Putamen (tissue), 1 donor: Measurements from ENCODE around the gene LIF.

Source experiments
- DNase-seq: peaks from one replicate; pipeline ENCODE4 v3.0.0-alpha.2; 2016; ENCODE audit warnings: low spot score

LIF gene

DNA sequence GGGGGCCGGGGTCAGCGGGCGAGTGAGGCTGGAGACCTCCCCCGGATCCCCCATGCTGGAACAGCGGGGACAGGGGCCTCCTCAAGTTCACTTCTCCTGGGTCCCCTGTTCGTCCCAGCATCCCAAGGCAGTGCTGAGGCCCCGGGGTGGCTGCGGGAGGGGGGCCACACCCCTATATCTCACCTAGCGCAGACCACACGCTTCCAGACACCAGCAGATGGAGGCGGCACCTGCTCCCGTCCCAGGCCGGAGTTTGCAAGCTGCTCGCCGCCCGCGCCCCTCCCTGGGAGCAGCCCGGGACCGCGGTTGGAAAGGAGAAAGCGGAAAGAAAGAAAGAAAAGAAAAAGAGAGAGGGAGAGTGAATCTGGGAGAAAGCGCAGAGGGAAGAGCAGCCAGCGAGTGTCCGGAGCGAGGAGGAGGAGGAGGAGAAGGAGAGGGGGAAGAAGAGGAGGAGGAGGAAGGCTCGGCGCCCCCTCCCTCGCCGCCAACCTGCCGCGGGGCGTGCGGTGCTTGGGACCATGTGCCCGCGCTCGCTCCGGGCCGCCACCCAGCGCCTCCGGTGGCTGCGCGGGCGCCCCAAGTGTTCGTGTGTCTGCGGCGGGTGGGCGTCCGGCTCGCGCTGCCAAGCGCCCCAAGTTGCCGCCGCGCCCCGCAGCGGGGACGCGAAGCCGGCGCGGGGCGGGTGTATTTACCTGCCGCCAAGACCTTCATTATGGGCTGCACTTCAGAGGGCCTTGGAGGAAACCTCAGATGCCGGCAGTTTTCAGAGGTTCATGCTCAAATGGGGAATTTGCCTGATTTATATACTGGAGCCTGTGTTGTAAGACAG lies at the start of gene LIF:
Gene LIF, minus strand, starts transcription at position 775 of the 829 bp plus-strand sequence. Its CDS starts 64 bp downstream, at position 711.
- no peak for DNase-seq

GRCh38 chr22:30296324-30296723 lies 49.8 kb upstream of the LIF start:
- no peak for DNase-seq

GRCh38 chr22:30295576-30295975 lies 49.0 kb upstream of the LIF start:
- no peak for DNase-seq

DNA sequence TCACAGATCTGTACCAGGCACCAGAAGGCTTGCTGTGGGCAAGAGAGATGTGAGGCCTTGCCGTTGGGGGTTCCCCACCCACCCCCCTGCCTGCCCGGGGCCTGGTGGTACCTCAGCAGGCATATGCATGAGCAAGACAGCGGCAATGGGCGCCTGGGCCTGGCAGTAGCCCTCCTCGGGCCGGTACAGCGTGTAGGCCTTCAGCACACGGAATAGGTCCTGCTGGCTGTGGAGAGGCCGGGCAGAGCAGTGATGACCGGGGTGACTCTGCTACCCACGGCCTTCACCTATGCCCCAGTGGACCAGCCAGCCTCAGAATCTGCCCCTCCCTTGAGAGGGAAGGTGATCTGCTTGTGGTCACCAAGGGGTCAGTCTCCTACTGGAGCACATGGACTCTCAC lies 48.3 kb upstream of the LIF start:
- no peak for DNase-seq

DNA sequence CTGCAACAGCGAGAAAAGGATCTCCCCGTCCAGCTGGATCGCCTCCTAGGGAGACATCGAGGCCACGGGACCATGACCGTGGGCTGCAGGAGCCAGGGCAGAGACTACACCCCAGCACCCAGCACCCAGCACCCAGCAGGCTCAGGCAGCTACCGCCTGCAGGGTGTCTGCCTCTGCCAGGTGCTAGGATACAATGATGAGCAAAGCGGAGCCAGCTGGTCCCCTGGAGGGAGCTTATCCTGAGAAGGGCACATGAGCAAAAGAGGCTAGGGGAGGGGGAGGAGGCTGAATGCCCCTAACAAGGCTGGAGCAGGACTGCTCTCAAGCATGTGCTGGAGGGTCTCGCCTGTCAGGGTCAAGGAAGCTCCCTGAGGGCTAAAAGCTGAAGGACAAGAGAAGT lies 47.5 kb upstream of the LIF start:
- DNase-seq: no peak

DNA sequence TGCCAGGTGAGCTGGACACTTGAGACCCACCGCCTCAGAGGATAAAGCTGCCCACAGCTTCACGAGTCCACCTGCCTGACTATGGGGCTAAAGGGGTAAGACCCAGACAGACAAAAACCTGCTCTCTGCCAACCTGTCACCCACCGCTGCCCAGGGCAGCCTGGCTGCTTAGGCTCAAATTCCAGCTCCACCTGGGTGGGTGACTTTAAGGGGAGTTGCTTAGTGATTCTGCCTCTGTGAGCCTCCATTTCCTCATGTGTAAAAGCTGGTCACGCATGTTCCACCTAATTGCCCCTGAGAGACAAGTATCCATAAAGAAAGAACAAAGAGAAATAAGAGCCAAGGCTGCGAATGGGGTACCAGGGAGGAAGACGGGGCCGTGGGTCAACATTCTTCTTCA lies 46.5 kb upstream of the LIF start:
- no peak for DNase-seq

DNA sequence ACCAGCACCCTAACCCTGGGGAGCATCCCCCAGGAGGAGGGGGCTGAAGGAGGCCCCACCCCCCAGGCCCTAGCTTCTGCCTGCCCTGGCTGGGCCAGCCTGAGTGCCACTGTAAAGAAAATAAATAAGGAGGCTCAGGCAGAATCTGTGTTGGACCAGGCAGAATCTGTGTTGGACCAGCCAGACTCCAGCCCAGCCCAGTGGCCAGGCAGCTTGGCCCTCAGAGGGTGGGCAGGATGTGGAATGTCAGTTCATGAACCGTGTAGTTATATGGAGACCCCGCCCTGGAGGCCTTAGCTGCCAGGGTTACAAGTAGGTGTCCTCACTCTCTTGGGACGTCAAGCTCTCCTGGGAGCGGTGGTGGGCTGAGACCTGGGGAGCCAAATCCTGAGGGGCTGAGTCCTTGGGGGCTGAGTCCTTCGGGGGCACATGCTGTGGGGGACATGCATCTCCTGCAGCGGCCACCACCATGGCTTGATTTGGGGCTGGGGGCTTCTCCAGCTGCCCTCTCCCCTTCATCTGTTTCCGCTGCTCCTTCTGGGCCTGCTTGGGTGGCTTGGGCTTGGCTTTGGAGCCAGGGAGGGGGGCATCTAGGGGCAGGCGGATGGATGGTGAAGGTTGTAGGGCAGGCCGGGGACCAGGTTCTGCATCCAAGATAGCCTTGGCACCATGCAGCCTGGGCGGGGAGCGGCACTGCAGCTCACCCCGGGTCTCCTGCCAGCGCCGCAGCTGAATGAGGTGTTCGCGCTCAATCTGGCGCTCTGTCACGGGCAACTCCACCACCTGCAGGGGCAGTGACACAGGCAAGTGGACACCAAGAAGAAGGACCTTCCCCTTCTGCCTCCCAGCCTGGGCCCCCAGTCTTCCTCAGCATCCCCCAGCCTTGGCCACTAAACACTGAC lies 45.8 kb upstream of the LIF start:
- no peak for DNase-seq

- peak; percentile 80 for DNase-seq
Observed at GRCh38 chr22:30291058-30291892, 44.7 kb upstream of the LIF start.

DNA sequence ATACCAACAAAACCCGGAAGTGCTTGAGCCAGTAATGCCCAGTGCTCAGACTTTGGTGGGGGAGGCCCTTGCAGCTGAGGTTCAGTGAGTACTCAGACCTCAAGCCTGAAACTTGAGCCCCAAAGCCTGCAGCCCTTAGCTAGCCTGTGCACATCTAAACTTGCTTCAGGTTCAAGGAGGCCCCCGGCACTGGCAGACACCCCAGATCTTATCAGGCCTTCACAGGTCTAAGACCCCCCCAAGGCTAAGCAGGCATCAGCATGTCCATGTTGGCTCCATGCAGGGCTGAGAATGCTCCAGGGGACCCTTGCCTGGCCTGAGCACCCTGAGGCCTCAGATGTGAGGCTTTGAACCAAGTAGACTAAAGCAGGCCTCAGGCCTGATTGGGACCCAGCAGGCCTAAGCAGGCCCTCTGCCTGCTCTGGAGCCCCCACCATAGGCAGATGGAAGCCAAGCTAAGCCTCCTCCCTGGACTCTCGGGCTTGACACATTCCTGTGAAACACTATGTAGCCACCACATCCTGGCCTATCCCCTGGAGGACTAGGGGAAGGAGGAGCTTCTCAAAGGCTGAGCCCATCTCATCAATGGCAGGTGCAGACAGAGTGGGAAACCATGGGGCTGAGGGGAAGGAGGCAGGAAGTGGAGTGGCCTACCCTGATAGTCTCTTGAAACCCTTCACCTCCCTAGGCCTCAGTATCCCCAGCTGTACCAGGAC lies 43.9 kb upstream of the LIF start:
- DNase-seq: no peak

- DNase-seq: no peak
Observed at GRCh38 chr22:30289980-30290313, 43.4 kb upstream of the LIF start.

- peak; percentile 93 for DNase-seq
Observed at GRCh38 chr22:30289141-30289979, 42.8 kb upstream of the LIF start, which contains the start of gene CASTOR1. CASTOR1 (minus strand) TSS chr22:30289505; CDS start chr22:30289497, 8 bp downstream.

GRCh38 chr22:30288419-30289140 lies 42.0 kb upstream of the LIF start:
- DNase-seq: no peak

DNA sequence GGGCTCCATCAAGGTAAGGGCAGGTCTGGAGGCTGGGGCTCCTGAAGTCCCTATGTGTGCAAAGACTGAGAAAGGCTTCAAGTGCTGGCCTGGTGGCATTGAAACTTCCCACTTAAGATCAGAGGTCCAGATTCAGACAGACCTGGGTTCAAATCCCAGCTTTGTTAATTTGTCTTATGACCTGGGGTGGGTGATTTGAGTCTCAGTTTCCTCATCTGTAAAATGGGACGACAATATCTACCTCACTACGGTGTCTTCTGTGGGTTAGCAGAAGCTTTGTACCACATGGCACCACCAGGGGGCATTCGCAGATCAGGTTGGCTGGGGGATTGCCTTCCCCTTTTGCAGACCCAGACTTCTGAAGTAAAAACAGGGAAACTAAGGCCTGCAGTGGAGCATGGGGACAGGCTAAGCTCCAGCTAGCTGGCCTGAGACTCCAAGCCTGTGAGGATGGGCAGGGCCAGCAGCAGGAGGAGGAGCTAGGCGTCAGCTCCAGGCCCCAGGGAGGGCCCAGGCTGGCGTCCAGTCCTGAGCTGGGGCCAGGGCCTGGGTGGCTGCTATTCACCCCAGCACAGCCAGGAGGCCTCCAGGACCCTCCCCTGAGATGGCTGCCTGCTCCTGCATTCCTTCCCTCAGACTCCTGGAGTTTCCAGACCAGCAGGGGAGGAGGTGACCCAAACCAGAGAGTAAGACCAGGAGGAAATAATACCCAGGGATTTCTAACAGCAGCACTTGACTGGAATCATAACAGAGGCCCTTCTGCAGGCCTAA lies 41.3 kb upstream of the LIF start:
- peak; percentile 76 for DNase-seq

DNA sequence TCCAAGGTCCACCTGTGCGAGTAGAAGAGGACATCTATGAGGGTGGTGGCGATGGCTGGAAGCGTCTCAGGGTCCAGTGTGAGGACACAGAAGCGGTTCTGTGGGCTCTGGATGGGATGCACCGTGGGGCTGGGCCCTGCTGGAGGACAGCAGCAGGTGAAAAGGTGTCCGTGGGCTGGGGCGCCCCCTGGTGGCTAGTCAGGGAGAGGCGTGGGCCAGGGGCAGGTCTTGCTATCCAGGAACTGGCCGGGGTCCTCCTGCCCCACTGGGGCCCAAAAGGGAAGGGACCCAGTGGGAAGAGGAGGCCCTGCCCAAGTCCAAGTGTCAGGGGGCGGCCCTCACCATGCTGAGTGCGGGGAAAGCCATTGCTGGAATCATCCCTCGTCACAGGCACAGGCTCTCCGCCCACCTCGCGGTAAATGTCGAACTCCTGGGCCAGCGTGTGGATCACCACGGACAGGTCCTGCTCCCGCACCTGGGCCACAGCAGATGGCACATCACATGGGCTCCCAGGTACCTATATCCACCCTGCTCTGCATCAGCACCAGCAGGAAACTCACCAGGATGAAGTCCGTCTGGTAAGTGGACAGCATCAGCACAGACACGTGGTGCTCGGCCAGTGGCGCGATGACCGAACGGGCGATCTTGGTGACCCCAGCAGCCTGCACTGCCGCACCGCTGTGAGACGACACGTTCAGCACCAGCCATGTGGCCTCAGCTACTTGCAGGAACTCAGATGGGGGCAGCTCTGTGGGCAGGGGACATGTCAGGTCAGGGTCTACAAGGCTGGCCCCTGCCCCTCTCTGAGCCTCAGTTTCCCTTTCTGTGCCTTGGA lies 40.5 kb upstream of the LIF start:
- no peak for DNase-seq

GRCh38 chr22:30286331-30286730 lies 39.8 kb upstream of the LIF start:
- no peak for DNase-seq

GRCh38 chr22:30285846-30286200 lies 39.3 kb upstream of the LIF start:
- DNase-seq: no peak

DNA sequence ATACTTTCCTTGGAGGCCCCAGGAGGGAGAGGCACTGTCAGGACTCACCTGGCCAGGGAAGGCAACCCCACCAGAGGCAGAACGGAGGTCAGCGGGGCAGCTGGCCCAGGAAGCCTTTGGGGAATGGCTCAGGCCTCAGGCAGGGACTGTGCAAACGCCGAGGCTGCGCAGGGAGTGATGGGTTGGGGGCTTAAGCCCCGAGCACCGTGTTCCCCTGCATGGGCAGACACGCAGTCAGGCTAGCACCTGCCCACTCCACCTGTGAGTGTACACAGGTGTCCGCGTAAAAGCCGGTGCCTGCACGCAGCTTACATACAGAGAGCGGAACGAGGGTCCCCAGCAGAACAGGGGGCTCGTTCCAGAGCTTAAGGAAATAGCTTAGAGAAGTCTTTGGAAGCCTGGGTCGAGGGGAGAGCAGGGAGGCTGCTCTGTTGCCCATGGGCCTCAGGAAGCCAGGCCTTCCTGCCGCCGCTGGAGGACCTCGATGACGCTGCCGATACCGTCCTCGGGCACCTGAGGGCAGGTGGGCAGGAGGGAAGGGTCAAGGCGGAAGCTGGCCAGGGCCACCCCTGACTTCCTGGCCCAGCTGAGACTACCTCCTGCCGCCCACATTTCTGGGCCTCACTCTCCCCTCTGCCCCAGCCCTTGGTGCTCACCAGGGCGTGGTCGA lies 38.8 kb upstream of the LIF start:
- DNase-seq: no peak

GRCh38 chr22:30284666-30285065 lies 38.1 kb upstream of the LIF start:
- DNase-seq: no peak
